Measurements from ENCODE around the gene MBOAT2.

- no peak for TF ChIP-seq CTCF (IDR thresholded peaks at IDR 0.05; ENCODE audit: borderline replicate concordance, extremely low read depth, low read length, poor library complexity, severe bottlenecking)
- no peak for TF ChIP-seq EZH2 (IDR thresholded peaks at IDR 0.05; ENCODE audit: borderline replicate concordance, low read depth, low read length, severe bottlenecking)
Observed at GRCh38 chr2:9020267-9020666, 16.8 kb upstream of the MBOAT2 start.
